Measurements from ENCODE around the gene EARS2.
"Not testable (repeated sequence)": the region's sequence is repeated elsewhere in the genome, so short reads cannot be mapped to it uniquely, and the experiment has no call there.

The EARS2 gene

GRCh38 chr16:23523876-23524385, 33.2 kb downstream of the EARS2 start:
- DNase-seq, result no peak

- no peak for DNase-seq
Observed at GRCh38 chr16:23523321-23523720, 33.8 kb downstream of the EARS2 start.

- DNase-seq, result no peak
Observed at GRCh38 chr16:23521965-23522364, 35.2 kb downstream of the EARS2 start.

GRCh38 chr16:23521037-23521743, 36.0 kb downstream of the EARS2 start:
- no peak for DNase-seq

- no peak for DNase-seq
Observed at GRCh38 chr16:23520500-23520899, 36.6 kb downstream of the EARS2 start.

GRCh38 chr16:23519282-23519681, 37.9 kb downstream of the EARS2 start:
- no peak for DNase-seq

GRCh38 chr16:23518435-23518891, 38.7 kb downstream of the EARS2 start:
- no peak for DNase-seq

GRCh38 chr16:23516366-23517137, 40.6 kb downstream of the EARS2 start:
- DNase-seq, result no peak

- DNase-seq, result no peak
Observed at GRCh38 chr16:23515881-23516280, 41.3 kb downstream of the EARS2 start.

- DNase-seq, result no peak
Observed at GRCh38 chr16:23514381-23515152, 42.6 kb downstream of the EARS2 start.

- DNase-seq, result no peak
Observed at GRCh38 chr16:23512168-23512695, 44.9 kb downstream of the EARS2 start.

- no peak for DNase-seq
Observed at GRCh38 chr16:23511731-23512130, 45.4 kb downstream of the EARS2 start.

- not testable (repeated sequence) for DNase-seq
Observed at GRCh38 chr16:23510915-23511270, 46.3 kb downstream of the EARS2 start.

- DNase-seq, result peak; percentile 48
Observed at GRCh38 chr16:23510164-23510914, 46.8 kb downstream of the EARS2 start, which contains the start of gene GGA2. Gene GGA2, minus strand, starts transcription at chr16:23510494. Its CDS starts 83 bp downstream, at chr16:23510411.

- DNase-seq, result no peak
Observed at GRCh38 chr16:23509782-23510163, 47.4 kb downstream of the EARS2 start.

- no peak for DNase-seq
Observed at GRCh38 chr16:23509441-23509754, 47.8 kb downstream of the EARS2 start.

GRCh38 chr16:23508589-23509440, 48.3 kb downstream of the EARS2 start:
- DNase-seq, result no peak

GRCh38 chr16:23506606-23506994, 50.5 kb downstream of the EARS2 start:
- DNase-seq, result no peak

- no peak for DNase-seq
Observed at GRCh38 chr16:23505671-23506605, 51.2 kb downstream of the EARS2 start.

GRCh38 chr16:23505180-23505665, 51.9 kb downstream of the EARS2 start:
- DNase-seq, result no peak
